HEK293 (cell line): Measurements from ENCODE around the gene NDE1.

ENCODE experiments used
- ZFP37 ChIP-seq: fragments of 450-650 bp; formaldehyde crosslinking; IDR thresholded peaks from 2 replicates; pipeline ENCODE4 v1.5.1; 2016; ENCODE audit warnings: missing biosample characterization, missing genetic modification characterization
- ZNF155 ChIP-seq: fragments of 450-650 bp; formaldehyde crosslinking; IDR thresholded peaks from 2 replicates; pipeline ENCODE4 v1.5.1; 2016; ENCODE audit warnings: missing biosample characterization, missing genetic modification characterization
- ZNF274 ChIP-seq, 2 experiments: fragments of 200-500 bp in 1 of 2; fragments of 450-650 bp in 1 of 2; sonication (Bioruptor generic) in 1 of 2; formaldehyde crosslinking in 1 of 2; IDR thresholded peaks; 2 replicates each; pipeline versions ENCODE4 v1.5.1 to v1.6.1; 2014 to 2016; ENCODE audit warnings: borderline replicate concordance in 1 of 2, inconsistent platforms in 1 of 2, low read length in 1 of 2, missing biosample characterization in 1 of 2, missing genetic modification characterization in 1 of 2
- ZNF544 ChIP-seq: fragments of 450-650 bp; formaldehyde crosslinking; IDR thresholded peaks from 2 replicates; pipeline ENCODE4 v1.5.0; 2017; ENCODE audit warnings: missing biosample characterization, missing genetic modification characterization
- ZNF768 ChIP-seq: fragments of 450-650 bp; formaldehyde crosslinking; IDR thresholded peaks from 2 replicates; pipeline ENCODE4 v1.5.1; 2018; ENCODE audit warnings: missing biosample characterization, mild to moderate bottlenecking, missing genetic modification characterization
- ZNF777 ChIP-seq: fragments of 450-650 bp; formaldehyde crosslinking; IDR thresholded peaks from 2 replicates; pipeline ENCODE4 v1.5.1; 2017; ENCODE audit warnings: missing biosample characterization, missing genetic modification characterization, borderline replicate concordance
- TF ChIP-seq, protein P1 (sequence below): fragments of 450-650 bp; formaldehyde crosslinking; IDR thresholded peaks from 2 replicates; pipeline ENCODE4 v1.5.1; 2016; ENCODE audit warnings: missing biosample characterization, missing genetic modification characterization
- TF ChIP-seq, protein P2 (sequence below): fragments of 450-650 bp; formaldehyde crosslinking; IDR thresholded peaks from 2 replicates; pipeline ENCODE4 v1.5.1; 2016; ENCODE audit warnings: missing biosample characterization, missing genetic modification characterization
- TF ChIP-seq, protein P3 (sequence below): fragments of 450-650 bp; formaldehyde crosslinking; IDR thresholded peaks from 2 replicates; pipeline ENCODE4 v1.5.1; 2017; ENCODE audit warnings: missing biosample characterization, missing genetic modification characterization
- TF ChIP-seq, protein P4 (sequence below): fragments of 450-650 bp; formaldehyde crosslinking; IDR thresholded peaks from 2 replicates; pipeline ENCODE4 v1.5.1; 2016; ENCODE audit warnings: missing biosample characterization, missing genetic modification characterization

DNA sequence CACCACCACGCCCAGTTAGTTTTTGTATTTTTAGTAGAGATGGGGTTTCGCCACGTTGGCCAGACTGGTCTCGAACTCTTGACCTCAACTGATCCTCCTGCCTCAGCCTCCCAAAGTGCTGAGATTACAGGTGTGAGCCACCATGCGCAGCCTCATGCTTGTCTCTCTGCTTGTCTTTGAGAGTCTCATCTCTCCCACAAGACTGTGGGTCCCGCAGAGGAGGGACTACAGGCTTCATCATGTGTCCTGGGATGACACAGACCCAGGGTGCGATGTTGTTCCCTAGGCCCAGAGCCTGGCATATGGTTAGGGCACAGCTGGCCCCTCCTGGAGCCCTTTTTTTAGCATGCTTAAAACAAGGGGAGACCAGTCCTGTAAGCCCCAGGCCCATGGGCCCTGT is 101.9 kb downstream of the NDE1 start:
- TF ChIP-seq, protein P1, sequence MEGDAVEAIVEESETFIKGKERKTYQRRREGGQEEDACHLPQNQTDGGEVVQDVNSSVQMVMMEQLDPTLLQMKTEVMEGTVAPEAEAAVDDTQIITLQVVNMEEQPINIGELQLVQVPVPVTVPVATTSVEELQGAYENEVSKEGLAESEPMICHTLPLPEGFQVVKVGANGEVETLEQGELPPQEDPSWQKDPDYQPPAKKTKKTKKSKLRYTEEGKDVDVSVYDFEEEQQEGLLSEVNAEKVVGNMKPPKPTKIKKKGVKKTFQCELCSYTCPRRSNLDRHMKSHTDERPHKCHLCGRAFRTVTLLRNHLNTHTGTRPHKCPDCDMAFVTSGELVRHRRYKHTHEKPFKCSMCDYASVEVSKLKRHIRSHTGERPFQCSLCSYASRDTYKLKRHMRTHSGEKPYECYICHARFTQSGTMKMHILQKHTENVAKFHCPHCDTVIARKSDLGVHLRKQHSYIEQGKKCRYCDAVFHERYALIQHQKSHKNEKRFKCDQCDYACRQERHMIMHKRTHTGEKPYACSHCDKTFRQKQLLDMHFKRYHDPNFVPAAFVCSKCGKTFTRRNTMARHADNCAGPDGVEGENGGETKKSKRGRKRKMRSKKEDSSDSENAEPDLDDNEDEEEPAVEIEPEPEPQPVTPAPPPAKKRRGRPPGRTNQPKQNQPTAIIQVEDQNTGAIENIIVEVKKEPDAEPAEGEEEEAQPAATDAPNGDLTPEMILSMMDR (tag by site-specific recombination), result no peak
- TF ChIP-seq, protein P2, sequence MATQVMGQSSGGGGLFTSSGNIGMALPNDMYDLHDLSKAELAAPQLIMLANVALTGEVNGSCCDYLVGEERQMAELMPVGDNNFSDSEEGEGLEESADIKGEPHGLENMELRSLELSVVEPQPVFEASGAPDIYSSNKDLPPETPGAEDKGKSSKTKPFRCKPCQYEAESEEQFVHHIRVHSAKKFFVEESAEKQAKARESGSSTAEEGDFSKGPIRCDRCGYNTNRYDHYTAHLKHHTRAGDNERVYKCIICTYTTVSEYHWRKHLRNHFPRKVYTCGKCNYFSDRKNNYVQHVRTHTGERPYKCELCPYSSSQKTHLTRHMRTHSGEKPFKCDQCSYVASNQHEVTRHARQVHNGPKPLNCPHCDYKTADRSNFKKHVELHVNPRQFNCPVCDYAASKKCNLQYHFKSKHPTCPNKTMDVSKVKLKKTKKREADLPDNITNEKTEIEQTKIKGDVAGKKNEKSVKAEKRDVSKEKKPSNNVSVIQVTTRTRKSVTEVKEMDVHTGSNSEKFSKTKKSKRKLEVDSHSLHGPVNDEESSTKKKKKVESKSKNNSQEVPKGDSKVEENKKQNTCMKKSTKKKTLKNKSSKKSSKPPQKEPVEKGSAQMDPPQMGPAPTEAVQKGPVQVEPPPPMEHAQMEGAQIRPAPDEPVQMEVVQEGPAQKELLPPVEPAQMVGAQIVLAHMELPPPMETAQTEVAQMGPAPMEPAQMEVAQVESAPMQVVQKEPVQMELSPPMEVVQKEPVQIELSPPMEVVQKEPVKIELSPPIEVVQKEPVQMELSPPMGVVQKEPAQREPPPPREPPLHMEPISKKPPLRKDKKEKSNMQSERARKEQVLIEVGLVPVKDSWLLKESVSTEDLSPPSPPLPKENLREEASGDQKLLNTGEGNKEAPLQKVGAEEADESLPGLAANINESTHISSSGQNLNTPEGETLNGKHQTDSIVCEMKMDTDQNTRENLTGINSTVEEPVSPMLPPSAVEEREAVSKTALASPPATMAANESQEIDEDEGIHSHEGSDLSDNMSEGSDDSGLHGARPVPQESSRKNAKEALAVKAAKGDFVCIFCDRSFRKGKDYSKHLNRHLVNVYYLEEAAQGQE (tag by site-specific recombination), result no peak
- no peak for TF ChIP-seq ZNF155 (tag by site-specific recombination)
- TF ChIP-seq ZNF768 (tag by site-specific recombination), result no peak
- no peak for TF ChIP-seq ZNF544 (tag by site-specific recombination)
- no peak for TF ChIP-seq ZFP37
- TF ChIP-seq, protein P3, sequence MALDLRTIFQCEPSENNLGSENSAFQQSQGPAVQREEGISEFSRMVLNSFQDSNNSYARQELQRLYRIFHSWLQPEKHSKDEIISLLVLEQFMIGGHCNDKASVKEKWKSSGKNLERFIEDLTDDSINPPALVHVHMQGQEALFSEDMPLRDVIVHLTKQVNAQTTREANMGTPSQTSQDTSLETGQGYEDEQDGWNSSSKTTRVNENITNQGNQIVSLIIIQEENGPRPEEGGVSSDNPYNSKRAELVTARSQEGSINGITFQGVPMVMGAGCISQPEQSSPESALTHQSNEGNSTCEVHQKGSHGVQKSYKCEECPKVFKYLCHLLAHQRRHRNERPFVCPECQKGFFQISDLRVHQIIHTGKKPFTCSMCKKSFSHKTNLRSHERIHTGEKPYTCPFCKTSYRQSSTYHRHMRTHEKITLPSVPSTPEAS, result no peak
- TF ChIP-seq ZNF777 (tag by site-specific recombination), result no peak
- TF ChIP-seq, protein P4, sequence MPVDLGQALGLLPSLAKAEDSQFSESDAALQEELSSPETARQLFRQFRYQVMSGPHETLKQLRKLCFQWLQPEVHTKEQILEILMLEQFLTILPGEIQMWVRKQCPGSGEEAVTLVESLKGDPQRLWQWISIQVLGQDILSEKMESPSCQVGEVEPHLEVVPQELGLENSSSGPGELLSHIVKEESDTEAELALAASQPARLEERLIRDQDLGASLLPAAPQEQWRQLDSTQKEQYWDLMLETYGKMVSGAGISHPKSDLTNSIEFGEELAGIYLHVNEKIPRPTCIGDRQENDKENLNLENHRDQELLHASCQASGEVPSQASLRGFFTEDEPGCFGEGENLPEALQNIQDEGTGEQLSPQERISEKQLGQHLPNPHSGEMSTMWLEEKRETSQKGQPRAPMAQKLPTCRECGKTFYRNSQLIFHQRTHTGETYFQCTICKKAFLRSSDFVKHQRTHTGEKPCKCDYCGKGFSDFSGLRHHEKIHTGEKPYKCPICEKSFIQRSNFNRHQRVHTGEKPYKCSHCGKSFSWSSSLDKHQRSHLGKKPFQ, result no peak
- TF ChIP-seq ZNF274 (IDR thresholded peaks at IDR 0.05; ENCODE audit: low read length), result no peak
- TF ChIP-seq ZNF274 (tag by site-specific recombination; IDR thresholded peaks at IDR 0.05; ENCODE audit: borderline replicate concordance), result no peak
